C4-2B (cell line): ENCODE results near the gene SGO1.

Experiments used
- H3K27ac ChIP-seq: fragments of 450-650 bp; 2 replicates; pipeline ENCODE4 v1.5.1; 2017
- CTCF ChIP-seq: fragments of 450-650 bp; conservative IDR thresholded peaks from 2 replicates; pipeline ENCODE4 v1.5.1; 2017; ENCODE audit warnings: mild to moderate bottlenecking
- ZFX ChIP-seq: fragments of 450-650 bp; IDR thresholded peaks from 2 replicates; pipeline ENCODE4 v1.6.1; 2017

The SGO1 gene

GRCh38 chr3:20154078-20154477 lies 31.9 kb downstream of the SGO1 start:
- H3K27ac ChIP-seq, result no peak overlapping the region
- TF ChIP-seq CTCF, result no peak
- TF ChIP-seq ZFX, result no peak

- TF ChIP-seq ZFX (no peak), CTCF (no peak)
- no peak overlapping the region for H3K27ac ChIP-seq
Observed at GRCh38 chr3:20148466-20148865, 37.5 kb downstream of the SGO1 start.

DNA sequence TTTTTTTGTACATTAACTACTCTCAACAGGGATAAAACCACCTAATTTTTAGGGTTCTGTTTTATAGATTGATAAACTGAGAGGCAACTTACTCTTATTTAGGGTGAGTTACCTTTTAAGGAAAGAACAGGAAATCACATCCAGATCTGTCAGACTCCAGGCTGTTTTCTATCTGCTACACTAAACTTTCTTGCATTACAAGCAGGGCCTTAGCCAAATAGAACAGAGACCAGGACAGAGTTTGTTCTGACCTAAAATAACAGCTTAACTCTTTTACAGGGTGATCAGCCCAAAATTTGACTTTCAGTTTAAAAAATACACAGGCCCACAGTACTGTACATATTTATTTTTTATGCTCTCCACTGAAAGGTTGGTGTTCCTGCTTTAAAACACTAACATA lies 38.6 kb downstream of the SGO1 start:
- no peak overlapping the region for H3K27ac ChIP-seq
- TF ChIP-seq ZFX (no peak), CTCF (no peak)

DNA sequence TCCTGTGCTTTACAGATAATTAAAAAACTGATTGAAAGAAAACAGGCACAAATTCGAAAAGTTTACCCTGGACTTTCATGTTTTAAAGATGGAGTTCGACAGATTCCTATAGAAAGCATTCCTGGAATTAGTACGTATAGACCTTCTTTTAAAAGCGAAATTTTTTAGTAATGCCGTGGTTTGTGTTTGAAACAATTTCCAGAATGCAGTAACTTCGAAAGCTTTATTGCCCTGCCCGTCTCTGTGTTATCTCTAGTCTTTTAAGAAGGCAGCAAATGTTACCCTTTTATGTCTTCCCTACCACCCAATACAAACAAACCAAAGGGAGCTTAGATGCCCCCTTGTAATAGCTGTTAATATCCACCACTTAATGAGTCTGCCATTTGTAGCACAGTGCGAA lies 39.7 kb downstream of the SGO1 start:
- H3K27ac ChIP-seq, result no peak overlapping the region
- TF ChIP-seq ZFX (no peak), CTCF (no peak)

GRCh38 chr3:20145874-20146273 lies 40.1 kb downstream of the SGO1 start:
- H3K27ac ChIP-seq, result no peak overlapping the region
- TF ChIP-seq CTCF (no peak), ZFX (no peak)

GRCh38 chr3:20143519-20143918 lies 42.5 kb downstream of the SGO1 start:
- no peak for TF ChIP-seq ZFX
- TF ChIP-seq CTCF, result no peak

DNA sequence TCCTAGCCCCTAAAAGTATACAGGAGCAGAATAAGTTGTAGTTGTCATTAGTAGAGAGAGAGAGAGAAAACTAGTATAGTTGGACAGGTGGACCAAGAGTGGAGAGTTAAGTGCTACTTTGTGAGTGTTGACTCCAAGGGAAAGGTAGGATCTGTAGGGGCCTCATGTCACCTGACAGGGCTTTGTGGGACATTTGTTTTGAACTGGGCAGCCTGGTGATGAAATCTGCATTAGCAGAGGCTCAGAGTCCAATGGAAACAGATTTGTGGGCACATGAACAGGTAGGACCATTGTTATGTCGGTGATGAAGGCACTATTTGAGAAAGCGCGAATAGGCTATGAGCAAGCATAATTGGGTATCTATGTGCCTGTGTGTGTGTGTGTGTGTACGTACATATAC lies 43.5 kb downstream of the SGO1 start:
- no peak for TF ChIP-seq ZFX
- no peak for TF ChIP-seq CTCF
- H3K27ac ChIP-seq, result no peak overlapping the region

More at GRCh38 chr3:20143519-20143918, 42.5 kb downstream of the SGO1 start:
- no peak overlapping the region for H3K27ac ChIP-seq
